Common myeloid progenitor, CD34-positive (primary cell): ENCODE results near the gene YJEFN3.
A peak's percentile ranks its signal among the peaks of the same experiment; 100 is the strongest.

Experiments used
- CTCF ChIA-PET: fragments of 350-600 bp; sonication (Branson Sonifier 250); formaldehyde crosslinking; loops from one replicate; lab custom pipeline; 2021; ENCODE audit warnings: antibody characterized with exemption; lab: Charles Lee
- POLR2A ChIA-PET: fragments of 350-600 bp; sonication (Branson Sonifier 250); formaldehyde crosslinking; loops from one replicate; lab custom pipeline; 2021; ENCODE audit warnings: antibody characterized with exemption; lab: Charles Lee
- DNase-seq, 3 donors: peaks; one replicate each; pipeline versions ENCODE4 v3.0.0 to v3.0.0-alpha.2; 2013
- H3K27ac ChIP-seq, 2 experiments: 1 replicate in 1 of 2; 2 replicates in 1 of 2; pipeline ENCODE4 v1.7.0; 2013; ENCODE audit warnings: inconsistent platforms in 2 of 2, low read length in 2 of 2, mild to moderate bottlenecking in 2 of 2, low read depth in 1 of 2, moderate library complexity in 1 of 2; ENCODE audit not compliant: severe bottlenecking in 2 of 2, insufficient read depth in 1 of 2, poor library complexity in 1 of 2
- H3K27me3 ChIP-seq, 5 experiments: replicated peaks in 2 of 5; 1 replicate in 3 of 5; 2 replicates in 2 of 5; pipeline versions ENCODE4 v1.6.1 to v1.7.0; 2013; ENCODE audit warnings: low read length in 4 of 5, mild to moderate bottlenecking in 2 of 5, moderate library complexity in 2 of 5, inconsistent platforms in 1 of 5; ENCODE audit not compliant: insufficient read depth in 5 of 5, control insufficient read depth in 4 of 5
- H3K36me3 ChIP-seq, 4 experiments: 1 replicate in 2 of 4; 2 replicates in 2 of 4; pipeline versions ENCODE4 v1.6.1 to v1.7.0; 2013; ENCODE audit warnings: low read length in 3 of 4, control low read depth in 1 of 4, mild to moderate bottlenecking in 1 of 4; ENCODE audit not compliant: control insufficient read depth in 4 of 4, insufficient read depth in 4 of 4
- H3K4me1 ChIP-seq, 4 experiments: 1 replicate in 3 of 4; 2 replicates in 1 of 4; pipeline versions ENCODE4 v1.6.1 to v1.7.1; 2013; ENCODE audit warnings: low read length in 3 of 4, mild to moderate bottlenecking in 3 of 4, control low read depth in 1 of 4, inconsistent platforms in 1 of 4, moderate library complexity in 1 of 4; ENCODE audit not compliant: control insufficient read depth in 4 of 4, insufficient read depth in 4 of 4; ENCODE audit errors: control extremely low read depth in 1 of 4
- H3K4me3 ChIP-seq, 7 experiments: 1 replicate in 4 of 7; 2 replicates in 3 of 7; pipeline versions ENCODE4 v1.5.1 to v1.7.0; 2013; ENCODE audit warnings: mild to moderate bottlenecking in 7 of 7, low read length in 6 of 7, moderate library complexity in 6 of 7, inconsistent platforms in 2 of 7, low read depth in 2 of 7, control low read depth in 1 of 7; ENCODE audit not compliant: insufficient read depth in 4 of 7, control insufficient read depth in 1 of 7; ENCODE audit errors: extremely low read depth in 1 of 7
- H3K9me3 ChIP-seq, 5 experiments: 1 replicate in 4 of 5; 2 replicates in 1 of 5; pipeline versions ENCODE4 v1.6.1 to v1.7.1; 2013; ENCODE audit warnings: low read length in 4 of 5, mild to moderate bottlenecking in 2 of 5, inconsistent platforms in 1 of 5, low read depth in 1 of 5, moderate library complexity in 1 of 5; ENCODE audit not compliant: control insufficient read depth in 4 of 5, insufficient read depth in 2 of 5; ENCODE audit errors: control extremely low read depth in 1 of 5
- WGBS: methylation state at CpG from one replicate; pipeline ENCODE4 v1.1.5; 2013; ENCODE audit not compliant: insufficient coverage; 5-methylcytosine and 5-hydroxymethylcytosine counted together

The YJEFN3 gene

GRCh38 chr19:19490214-19490968 lies 38.3 kb upstream of the YJEFN3 start:
- H3K36me3 ChIP-seq: peaks cover 6 to 53% (median 44%) of the 10 kb centered on the region in 4 experiments
- CTCF ChIA-PET: interaction anchor here (0.6 to 9.8 kb wide), 34 partner anchors 9 to 354 kb away, joined by 3 to 174 read pairs (median 4); partner anchors contain the start of genes GATAD2A and YJEFN3

GRCh38 chr19:19491321-19492025 lies 37.2 kb upstream of the YJEFN3 start:
- ChIA-PET CTCF (interaction anchor here (0.9 to 9.8 kb wide), 17 partner anchors 11 to 305 kb away, joined by 3 to 174 read pairs (median 5); partner anchors contain the start of genes GATAD2A and YJEFN3), POLR2A (no interaction called here)
- Histone ChIP-seq H3K4me3 (no peak overlapping the region), H3K9me3 (no peaks in the 10 kb centered on the region), H3K27me3 (no peaks in the 10 kb centered on the region), H3K4me1 (peaks cover 4 to 37% (median 33%) of the 10 kb centered on the region in 4 experiments), H3K36me3 (peaks cover 10 to 53% (median 46%) of the 10 kb centered on the region in 4 experiments), H3K27ac (no peak overlapping the region)
- WGBS: 88% methylated on average over 14 of the region's 15 CpGs
- no peak for DNase-seq

More at GRCh38 chr19:19490214-19490968, 38.3 kb upstream of the YJEFN3 start:
- peaks cover 4 to 46% (median 37%) of the 10 kb centered on the region in 4 experiments for H3K4me1 ChIP-seq
- 32% methylated on average over 16 of the region's 20 CpGs for WGBS
- H3K27me3 ChIP-seq: no peaks in the 10 kb centered on the region
- no peaks in the 10 kb centered on the region for H3K9me3 ChIP-seq
- POLR2A ChIA-PET: interaction anchor here (0.7 to 1.6 kb wide), 4 partner anchors 101 to 315 kb away, joined by 3 to 5 read pairs (median 4); no protein-coding TSS in a partner anchor
- H3K4me3 ChIP-seq: peak overlapping the region in 1 of 7 experiments; percentile 2
- H3K27ac ChIP-seq: peak overlapping the region; percentile 25 to 90
- DNase-seq: peak; percentile 88 to 92 (median 88)

GRCh38 chr19:19492026-19492610 lies 36.6 kb upstream of the YJEFN3 start:
- peaks cover 10 to 55% (median 50%) of the 10 kb centered on the region in 4 experiments for H3K36me3 ChIP-seq
- 95% methylated on average over 19 of the region's 21 CpGs for WGBS
- H3K4me3 ChIP-seq: no peak overlapping the region
- CTCF ChIA-PET: interaction anchor here (1.3 to 9.8 kb wide), 5 partner anchors 20 to 127 kb away, joined by 3 to 174 read pairs (median 5); no protein-coding TSS in a partner anchor
- H3K4me1 ChIP-seq: peaks cover 4 to 33% (median 29%) of the 10 kb centered on the region in 4 experiments
- DNase-seq: no peak
- no peak overlapping the region for H3K27ac ChIP-seq
- POLR2A ChIA-PET: no interaction called here
- no peaks in the 10 kb centered on the region for H3K9me3 ChIP-seq
- no peaks in the 10 kb centered on the region for H3K27me3 ChIP-seq

- 96% methylated on average over 14 of the region's 15 CpGs for WGBS
- DNase-seq: no peak
- peaks cover 22 to 74% (median 62%) of the 10 kb centered on the region in 4 experiments for H3K36me3 ChIP-seq
- ChIA-PET CTCF (interaction anchor here (0.8 to 9.8 kb wide), 3 partner anchors 11 to 129 kb away, joined by 4 to 174 read pairs (median 4); no protein-coding TSS in a partner anchor), POLR2A (no interaction called here)
- peaks cover 0 to 15% (median 13%) of the 10 kb centered on the region in 4 experiments for H3K4me1 ChIP-seq
- H3K27ac ChIP-seq: no peak overlapping the region
- no peak overlapping the region for H3K4me3 ChIP-seq
- H3K27me3 ChIP-seq: no peaks in the 10 kb centered on the region
- no peaks in the 10 kb centered on the region for H3K9me3 ChIP-seq
These were observed 34.7 kb upstream of the YJEFN3 start for GRCh38 chr19:19493841-19494546.

GRCh38 chr19:19495614-19496603 lies 32.8 kb upstream of the YJEFN3 start:
- Histone ChIP-seq H3K36me3 (peaks cover 25 to 91% (median 74%) of the 10 kb centered on the region in 4 experiments), H3K27me3 (no peaks in the 10 kb centered on the region), H3K4me1 (no peaks in the 10 kb centered on the region), H3K27ac (no peak overlapping the region), H3K4me3 (no peak overlapping the region), H3K9me3 (no peaks in the 10 kb centered on the region)
- DNase-seq: no peak
- POLR2A ChIA-PET: no interaction called here
- WGBS: 97% methylated on average over 28 of the region's 30 CpGs
- CTCF ChIA-PET: no interaction called here
